Vagina (tissue), 2 donors: ENCODE results near the gene GTF2H2. TPM values are rescaled to one million over a fixed set of nuclear protein-coding genes. Genes with fewer than 3 reads are reported as not detected.
"Not testable (repeated sequence)": the region's sequence is repeated elsewhere in the genome, so short reads cannot be mapped to it uniquely, and the experiment has no call there.

Experiments used
- DNase-seq, 2 donors: peaks; one replicate each; pipeline ENCODE4 v3.0.0-alpha.2; 2017; ENCODE audit errors: extremely low spot score in 2 of 2
- H3K27ac ChIP-seq: fragments of 200-600 bp; sonication (generic); one replicate; pipeline ENCODE4 v1.5.1; 2019
- H3K27me3 ChIP-seq: fragments of 200-600 bp; sonication (generic); one replicate; pipeline ENCODE4 v1.5.1; 2019
- H3K36me3 ChIP-seq, 2 donors: fragments of 200-600 bp; sonication (generic); one replicate each; pipeline ENCODE4 v1.5.1; 2017 to 2019
- H3K4me1 ChIP-seq: fragments of 200-600 bp; sonication (generic); one replicate; pipeline ENCODE4 v1.5.1; 2019
- H3K4me3 ChIP-seq, 2 donors: fragments of 200-600 bp; sonication (generic); 1 replicate in 1 of 2; 2 replicates in 1 of 2; pipeline ENCODE4 v1.5.1; 2016 to 2019
- H3K9me3 ChIP-seq: fragments of 200-600 bp; sonication (generic); one replicate; pipeline ENCODE4 v1.5.1; 2019
- intact Hi-C: fragments of 100-400 bp; cut with DNase I; formaldehyde crosslinking; loops from one replicate; pipeline ENCODE4 v1.15.1; 2023
- total RNA-seq: library from RNA; depleted of rRNA; stranded (reverse); fragments of >200 nt; gene quantifications from one replicate; pipeline ENCODE4 v1.2.3, GENCODE V29; 2016

Gene GTF2H2
- 10.8 TPM for total RNA-seq

GRCh38 chr5:71067262-71067928 lies at the start of gene GTF2H2:
Gene GTF2H2 (minus strand): TSS chr5:71067676. CDS start chr5:71062763, 4,913 bp downstream.
- H3K4me3 ChIP-seq, H3K27me3 ChIP-seq, H3K27ac ChIP-seq, intact Hi-C loops, H3K4me1 ChIP-seq, H3K9me3 ChIP-seq, DNase-seq, H3K36me3 ChIP-seq: not testable (repeated sequence)

DNA sequence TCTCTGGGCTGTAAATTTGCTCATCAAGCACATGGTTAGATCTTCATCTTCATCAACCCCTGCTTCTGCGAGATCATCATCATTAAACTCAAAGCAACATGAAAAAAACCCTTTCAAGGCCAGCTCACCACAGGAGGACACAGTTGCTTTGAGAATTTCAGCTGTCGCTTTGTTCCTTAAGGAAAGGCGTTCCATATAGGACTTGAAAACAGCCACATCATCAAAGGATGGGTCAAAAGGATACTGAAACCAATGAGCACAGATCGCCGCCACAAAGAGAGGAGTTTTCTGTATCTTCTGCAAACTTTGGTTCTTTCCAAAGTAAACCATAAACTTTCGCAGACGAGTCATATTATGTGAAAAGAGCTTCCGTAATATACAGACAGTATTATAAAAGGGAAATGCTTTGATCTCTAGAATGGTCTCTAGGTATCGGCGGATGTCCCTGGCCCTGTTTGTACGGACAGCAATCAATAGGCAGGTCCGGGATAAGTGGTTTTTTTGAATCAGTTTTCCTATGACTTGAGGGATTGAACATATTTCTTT lies 42.3 kb upstream of the GTF2H2 start:
- DNase-seq, H3K4me3 ChIP-seq, H3K27me3 ChIP-seq, H3K9me3 ChIP-seq, intact Hi-C loops, H3K27ac ChIP-seq, H3K4me1 ChIP-seq, H3K36me3 ChIP-seq: not testable (repeated sequence)

DNA sequence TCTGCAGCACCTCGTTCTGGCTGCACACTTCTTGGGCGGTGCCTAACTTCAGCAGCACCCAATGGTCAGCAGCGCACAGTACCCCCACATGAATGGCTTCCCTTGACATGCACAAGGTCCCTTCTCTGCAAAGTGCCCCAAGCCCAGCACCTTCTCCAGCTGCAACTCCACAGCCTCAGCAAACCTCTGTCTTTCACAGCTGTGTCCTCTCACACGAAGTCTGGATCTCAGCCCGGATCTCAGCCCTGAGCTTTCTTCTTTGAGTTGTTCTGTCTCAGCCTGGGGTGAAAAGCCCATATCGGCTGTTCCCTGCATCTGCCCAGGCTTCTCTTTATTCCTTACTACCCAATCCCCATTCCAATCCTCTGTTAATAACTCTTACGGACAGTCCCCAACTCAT lies 32.5 kb upstream of the GTF2H2 start:
- H3K36me3 ChIP-seq, H3K27ac ChIP-seq, intact Hi-C loops, H3K27me3 ChIP-seq, H3K4me1 ChIP-seq, H3K9me3 ChIP-seq, DNase-seq, H3K4me3 ChIP-seq: not testable (repeated sequence)

GRCh38 chr5:71097930-71098203 lies 30.4 kb upstream of the GTF2H2 start:
- intact Hi-C loops = not testable (repeated sequence)

DNA sequence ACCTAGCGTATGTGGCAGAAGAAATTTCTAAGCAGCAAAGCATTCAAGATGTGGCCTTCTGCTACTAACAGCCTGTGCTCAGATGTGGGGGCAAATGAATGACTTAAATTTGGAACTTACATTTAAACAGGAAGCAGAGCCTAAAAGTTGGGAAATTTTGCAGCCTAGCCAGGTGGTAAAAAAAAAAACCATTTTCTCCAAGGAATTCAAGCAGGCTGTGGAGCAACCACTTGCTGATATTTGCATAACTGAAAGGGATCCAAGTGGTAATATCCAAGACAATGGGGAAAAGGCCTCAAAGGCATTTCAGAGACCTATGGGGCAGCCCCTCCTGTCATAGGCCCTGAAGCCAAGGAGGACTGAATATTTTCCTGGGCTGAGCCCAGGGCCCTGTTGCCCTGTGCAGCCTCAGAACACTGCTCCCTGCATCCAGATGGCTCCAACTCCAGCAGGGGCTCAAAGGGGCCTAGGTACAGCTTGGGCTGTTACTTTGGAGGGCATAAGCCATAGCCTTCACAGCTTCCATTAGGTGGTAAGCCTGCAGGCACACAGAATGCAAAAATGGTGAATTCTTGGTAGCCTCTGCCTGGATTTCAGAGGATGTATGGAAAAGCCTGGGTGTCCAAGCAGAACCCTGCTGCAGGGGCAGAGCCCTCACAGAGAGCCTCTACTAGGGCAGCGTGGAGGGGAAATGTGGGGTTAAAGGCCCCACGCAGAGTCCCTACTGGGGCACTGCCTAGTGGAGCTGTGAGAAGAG lies 29.9 kb upstream of the GTF2H2 start:
- H3K36me3 ChIP-seq, H3K27ac ChIP-seq, H3K27me3 ChIP-seq, H3K9me3 ChIP-seq, H3K4me1 ChIP-seq, H3K4me3 ChIP-seq, intact Hi-C loops: not testable (repeated sequence)
- peak in 1 of 2 donors; percentile 13 for DNase-seq

More at GRCh38 chr5:71097930-71098203, 30.4 kb upstream of the GTF2H2 start:
- not testable (repeated sequence) for DNase-seq, H3K27ac ChIP-seq, H3K27me3 ChIP-seq, H3K9me3 ChIP-seq, H3K4me3 ChIP-seq, H3K4me1 ChIP-seq, H3K36me3 ChIP-seq

GRCh38 chr5:71089773-71090172 lies 22.3 kb upstream of the GTF2H2 start:
- H3K4me3 ChIP-seq, DNase-seq, H3K36me3 ChIP-seq, H3K4me1 ChIP-seq, H3K27me3 ChIP-seq, H3K9me3 ChIP-seq, intact Hi-C loops, H3K27ac ChIP-seq: not testable (repeated sequence)

GRCh38 chr5:71088754-71089153 lies 21.3 kb upstream of the GTF2H2 start:
- H3K36me3 ChIP-seq, H3K27me3 ChIP-seq, H3K9me3 ChIP-seq, H3K4me3 ChIP-seq, H3K4me1 ChIP-seq, DNase-seq, H3K27ac ChIP-seq, intact Hi-C loops: not testable (repeated sequence)

DNA sequence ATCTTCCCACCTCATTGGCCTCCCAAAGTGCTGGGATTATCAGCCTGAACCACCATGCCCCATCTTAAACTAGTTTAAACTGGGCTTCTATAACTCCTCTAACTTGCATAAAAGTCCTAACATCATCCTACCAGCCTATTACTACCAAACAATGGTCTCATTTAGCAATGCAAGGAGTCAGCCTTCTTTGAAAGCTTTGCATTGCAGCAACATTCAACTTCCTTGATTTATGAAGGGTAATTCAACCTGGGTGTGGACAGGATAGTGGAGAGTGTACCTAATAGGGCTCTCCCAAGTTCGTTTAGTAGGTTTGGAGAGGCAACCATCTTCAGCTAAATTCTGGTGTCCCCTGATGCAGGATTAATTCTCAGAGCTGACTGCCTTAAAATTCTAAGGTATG lies 18.7 kb upstream of the GTF2H2 start:
- H3K27ac ChIP-seq, H3K4me1 ChIP-seq, H3K4me3 ChIP-seq, DNase-seq, H3K27me3 ChIP-seq, H3K36me3 ChIP-seq, intact Hi-C loops, H3K9me3 ChIP-seq: not testable (repeated sequence)

DNA sequence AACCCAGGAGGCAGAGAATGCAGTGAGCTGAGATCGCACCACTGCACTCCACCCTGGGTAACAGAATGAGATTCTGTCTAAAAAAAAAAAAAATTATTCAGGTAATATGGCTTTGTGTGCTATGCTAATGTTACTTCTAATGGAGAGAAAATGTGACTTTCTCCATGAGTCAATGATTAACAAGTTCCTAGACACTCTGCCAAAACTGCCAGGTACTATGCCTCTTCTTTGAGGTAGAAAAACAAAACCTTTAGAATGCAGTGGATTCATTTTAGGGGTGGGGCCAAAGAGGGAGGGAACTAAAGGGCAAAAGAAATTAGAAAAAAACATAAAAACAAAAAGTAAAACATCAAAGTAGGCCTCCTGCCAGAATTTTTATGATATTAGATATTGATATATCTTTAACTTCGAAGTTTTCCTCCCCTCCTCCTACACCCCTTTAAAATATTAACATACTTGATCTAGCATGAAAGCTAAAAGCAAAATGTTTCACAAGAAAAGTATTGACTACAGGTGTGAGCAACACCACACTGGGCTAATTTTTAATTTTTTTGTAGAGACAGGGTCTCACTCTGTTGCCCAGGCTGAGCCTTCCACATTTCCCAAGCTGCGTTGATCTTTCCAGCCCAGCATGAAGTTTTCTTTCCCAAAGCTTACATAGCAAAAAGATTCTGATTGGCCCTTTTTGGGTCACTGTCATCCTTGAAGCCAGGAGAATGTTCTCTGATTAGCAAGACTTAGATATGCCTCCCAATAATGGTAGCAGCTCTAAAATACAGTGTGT lies 17.0 kb upstream of the GTF2H2 start:
- H3K4me1 ChIP-seq, H3K9me3 ChIP-seq, H3K36me3 ChIP-seq, H3K27ac ChIP-seq, intact Hi-C loops, DNase-seq, H3K4me3 ChIP-seq, H3K27me3 ChIP-seq: not testable (repeated sequence)

DNA sequence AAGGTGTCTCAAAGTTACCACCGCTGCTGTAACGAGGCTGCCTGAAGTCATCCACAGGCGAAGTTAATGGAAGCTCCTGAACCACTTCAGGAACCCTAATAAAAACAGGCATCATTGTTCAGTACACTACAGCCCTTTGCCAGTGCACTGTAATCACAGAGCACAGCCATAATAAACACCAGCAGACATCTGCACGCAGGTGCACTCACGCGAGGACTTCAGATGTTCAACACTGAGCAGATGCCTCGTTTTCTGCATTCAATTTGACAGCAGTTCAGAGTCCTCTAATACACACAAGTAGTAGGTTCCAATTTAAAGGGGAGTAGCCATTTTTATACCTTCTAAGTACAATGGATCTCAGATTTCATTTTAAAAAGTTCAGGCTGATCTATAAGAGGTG lies 15.4 kb upstream of the GTF2H2 start:
- H3K9me3 ChIP-seq, H3K27ac ChIP-seq, H3K36me3 ChIP-seq, H3K27me3 ChIP-seq, H3K4me1 ChIP-seq, DNase-seq, H3K4me3 ChIP-seq, intact Hi-C loops: not testable (repeated sequence)

DNA sequence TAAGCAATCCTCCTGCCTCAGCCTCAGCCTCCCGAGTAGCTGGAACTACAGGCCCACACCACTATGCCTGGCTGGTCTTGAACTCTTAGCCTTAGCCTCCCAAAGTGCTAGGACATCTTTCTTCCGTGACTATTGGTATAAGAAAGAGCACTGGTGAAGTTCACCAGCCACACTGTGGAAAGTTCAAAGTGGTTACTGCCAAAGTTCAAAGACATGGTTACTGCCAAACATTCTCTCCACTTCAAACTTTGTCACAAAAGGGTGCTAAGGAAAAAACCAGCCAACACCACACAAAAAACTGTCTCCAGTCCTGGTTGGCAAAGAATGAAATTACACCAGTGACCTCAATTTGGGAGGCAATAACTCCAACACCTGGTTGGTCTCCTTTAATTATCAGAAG lies 14.9 kb upstream of the GTF2H2 start:
- H3K36me3 ChIP-seq, H3K27ac ChIP-seq, H3K4me3 ChIP-seq, H3K4me1 ChIP-seq, intact Hi-C loops, H3K9me3 ChIP-seq, H3K27me3 ChIP-seq, DNase-seq: not testable (repeated sequence)

DNA sequence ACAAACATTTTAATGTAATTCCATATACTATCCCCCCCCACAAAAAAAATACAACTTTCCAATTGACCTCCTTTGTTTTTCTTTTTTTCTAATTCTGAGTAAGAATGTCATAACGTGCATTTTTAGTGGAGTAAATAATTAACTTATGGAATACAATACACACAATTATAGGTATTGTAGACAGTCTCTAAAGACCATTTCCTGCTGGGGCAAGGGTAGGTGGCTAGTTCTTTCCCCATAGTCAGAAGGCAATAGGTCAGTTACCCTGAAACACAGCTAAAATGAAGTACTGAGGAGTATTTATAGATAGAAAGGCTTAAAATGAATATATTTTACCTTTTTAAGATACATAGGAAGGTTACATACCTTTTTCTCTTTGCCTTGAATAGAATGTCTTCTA lies 6.2 kb downstream of the GTF2H2 start:
- intact Hi-C loops, H3K27ac ChIP-seq, DNase-seq, H3K36me3 ChIP-seq, H3K4me3 ChIP-seq, H3K27me3 ChIP-seq, H3K9me3 ChIP-seq, H3K4me1 ChIP-seq: not testable (repeated sequence)

DNA sequence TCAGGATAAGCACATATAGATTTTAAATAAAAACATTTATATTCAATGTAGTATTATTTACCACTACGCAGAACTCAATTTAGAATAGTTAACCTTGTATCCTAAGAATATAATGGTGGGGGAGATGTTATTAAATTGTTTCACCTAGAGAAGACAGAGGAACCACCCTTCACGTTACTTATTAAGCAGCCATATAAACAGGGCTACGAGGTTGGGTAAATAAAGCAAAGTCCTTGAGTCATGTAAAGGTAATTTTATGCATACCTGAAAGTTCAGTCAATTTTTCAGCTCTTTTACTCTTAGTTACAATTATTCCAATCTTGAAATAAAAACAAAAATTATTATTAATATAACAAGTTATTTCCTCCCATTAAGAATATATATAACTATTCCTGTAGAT lies 8.1 kb downstream of the GTF2H2 start:
- intact Hi-C loops, H3K9me3 ChIP-seq, H3K27ac ChIP-seq, H3K4me3 ChIP-seq, DNase-seq, H3K4me1 ChIP-seq, H3K27me3 ChIP-seq, H3K36me3 ChIP-seq: not testable (repeated sequence)
